GM11168 (cell line): Measurements from ENCODE around the gene SH2D3C.

Experiments used
- in situ Hi-C: fragments of 300-500 bp; cut with MboI; formaldehyde crosslinking; loops from one replicate; pipeline ENCODE4 v1.12.0; 2022; ENCODE audit warnings: low sequenced_read_pairs; ENCODE audit not compliant: unreplicated experiment

SH2D3C gene

DNA sequence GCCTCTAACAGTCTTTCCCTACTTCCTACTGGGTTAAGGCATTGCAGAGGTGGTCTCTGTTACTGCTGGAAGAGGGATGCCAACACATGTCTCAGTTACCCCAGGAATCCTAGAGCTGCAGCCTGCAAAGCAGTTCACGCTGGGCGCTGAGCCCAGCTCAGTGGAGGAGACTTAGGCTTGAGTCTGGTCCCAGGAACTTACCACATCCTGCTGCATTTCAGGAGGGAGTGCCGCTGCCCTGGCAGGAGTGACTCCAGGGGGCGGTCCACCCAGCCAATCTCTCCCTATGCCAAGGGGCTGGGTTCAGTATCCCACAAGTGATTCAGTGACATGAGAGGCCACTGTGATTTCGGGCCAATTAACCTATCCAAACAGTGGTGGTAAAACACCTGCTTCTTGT, 55.0 kb downstream of the SH2D3C start:
- in situ Hi-C loops, result no loop called here

DNA sequence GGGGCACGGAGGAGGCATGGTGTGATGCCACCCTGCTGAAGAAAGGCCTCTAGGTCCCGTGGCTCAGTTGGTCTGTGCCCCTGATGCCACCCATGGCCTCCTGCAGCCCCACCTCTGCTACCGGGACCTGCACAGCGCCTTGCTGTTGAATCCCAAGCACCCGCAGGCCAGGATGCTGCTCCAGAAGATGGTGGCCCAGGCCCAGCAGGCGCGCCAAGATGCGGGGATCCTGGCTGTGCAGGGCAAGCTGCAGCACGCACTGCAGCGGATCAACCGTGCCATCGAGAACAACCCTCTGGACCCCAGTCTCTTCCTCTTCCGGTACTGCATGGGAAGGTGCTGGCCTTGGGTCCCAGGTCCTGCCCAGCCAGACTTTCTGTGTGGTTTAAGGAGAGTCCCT, 55.5 kb downstream of the SH2D3C start:
- in situ Hi-C loops, result no loop called here

DNA sequence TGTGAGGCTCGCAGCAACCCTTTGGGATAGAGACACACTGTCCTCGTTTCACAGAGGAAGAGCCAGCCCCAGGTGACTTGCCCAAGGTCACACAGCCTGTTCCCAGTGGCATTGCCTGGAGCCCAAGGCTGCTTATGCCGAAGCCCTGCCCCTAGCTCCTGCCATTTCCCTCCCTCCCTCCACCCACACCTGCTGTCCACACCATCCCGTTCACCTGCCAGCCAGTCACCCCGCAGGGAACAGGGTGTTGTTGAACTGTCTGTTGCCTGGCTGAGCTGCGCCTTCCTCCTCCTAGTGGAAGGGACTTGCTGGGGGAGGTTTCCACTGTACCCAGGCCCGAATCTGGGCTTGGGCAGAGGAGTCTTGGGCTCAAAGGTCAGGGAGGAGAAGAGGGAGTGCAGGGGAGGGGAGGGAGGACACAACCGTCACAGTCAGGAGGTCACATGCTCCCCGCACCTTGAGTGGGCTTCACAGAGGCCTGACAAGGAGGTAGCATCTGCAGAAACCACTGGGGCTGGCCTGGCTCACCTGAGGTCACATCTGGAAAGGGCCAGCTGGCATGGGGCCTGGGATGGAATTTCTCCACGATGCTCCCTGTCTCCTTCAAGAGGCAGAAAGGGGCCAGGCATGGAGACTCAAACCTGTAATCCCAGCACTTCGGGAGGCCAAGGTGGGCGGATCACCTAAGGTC, 56.3 kb downstream of the SH2D3C start:
- in situ Hi-C loops, result no loop called here

DNA sequence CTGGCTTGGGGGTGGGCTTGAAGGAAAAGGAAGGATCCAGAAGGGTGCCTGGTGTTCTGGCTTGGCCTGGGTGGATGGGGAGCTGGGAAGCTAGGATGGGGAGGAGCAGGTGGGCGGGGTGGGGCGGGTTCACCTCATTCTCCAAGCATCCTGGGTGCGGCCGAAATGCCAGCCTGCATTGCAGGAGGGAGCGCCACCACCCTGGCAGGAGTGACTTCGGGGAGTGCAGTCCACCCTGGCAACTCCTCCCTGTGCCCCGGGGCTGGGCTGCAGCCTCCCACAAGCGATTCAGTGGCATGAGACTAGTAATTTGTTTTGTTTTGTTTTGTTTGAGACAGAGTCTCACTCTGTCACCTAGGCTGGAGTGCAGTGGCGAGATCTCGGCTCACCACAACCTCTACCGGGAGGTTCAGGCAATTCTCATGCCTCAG, 57.1 kb downstream of the SH2D3C start:
- in situ Hi-C loops, result no loop called here

DNA sequence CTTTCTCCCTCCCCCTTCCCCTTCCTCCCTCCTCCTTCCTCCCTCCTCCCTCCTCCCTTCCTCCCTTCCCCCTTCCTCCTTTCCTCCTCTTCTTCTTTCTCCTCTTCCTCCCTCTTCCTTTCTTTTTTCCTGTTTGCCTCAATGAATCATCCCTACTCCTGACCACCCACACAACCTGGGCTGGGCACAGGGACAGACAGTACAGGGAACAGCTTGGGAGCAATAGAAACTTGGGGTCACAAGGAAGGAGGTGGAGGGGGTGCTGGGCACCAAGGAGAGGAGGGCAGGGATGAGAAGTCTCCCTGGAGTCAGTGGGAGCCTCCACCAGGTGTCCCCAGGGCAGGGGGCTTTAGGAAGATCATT, 57.6 kb downstream of the SH2D3C start:
- in situ Hi-C loops, result no loop called here

DNA sequence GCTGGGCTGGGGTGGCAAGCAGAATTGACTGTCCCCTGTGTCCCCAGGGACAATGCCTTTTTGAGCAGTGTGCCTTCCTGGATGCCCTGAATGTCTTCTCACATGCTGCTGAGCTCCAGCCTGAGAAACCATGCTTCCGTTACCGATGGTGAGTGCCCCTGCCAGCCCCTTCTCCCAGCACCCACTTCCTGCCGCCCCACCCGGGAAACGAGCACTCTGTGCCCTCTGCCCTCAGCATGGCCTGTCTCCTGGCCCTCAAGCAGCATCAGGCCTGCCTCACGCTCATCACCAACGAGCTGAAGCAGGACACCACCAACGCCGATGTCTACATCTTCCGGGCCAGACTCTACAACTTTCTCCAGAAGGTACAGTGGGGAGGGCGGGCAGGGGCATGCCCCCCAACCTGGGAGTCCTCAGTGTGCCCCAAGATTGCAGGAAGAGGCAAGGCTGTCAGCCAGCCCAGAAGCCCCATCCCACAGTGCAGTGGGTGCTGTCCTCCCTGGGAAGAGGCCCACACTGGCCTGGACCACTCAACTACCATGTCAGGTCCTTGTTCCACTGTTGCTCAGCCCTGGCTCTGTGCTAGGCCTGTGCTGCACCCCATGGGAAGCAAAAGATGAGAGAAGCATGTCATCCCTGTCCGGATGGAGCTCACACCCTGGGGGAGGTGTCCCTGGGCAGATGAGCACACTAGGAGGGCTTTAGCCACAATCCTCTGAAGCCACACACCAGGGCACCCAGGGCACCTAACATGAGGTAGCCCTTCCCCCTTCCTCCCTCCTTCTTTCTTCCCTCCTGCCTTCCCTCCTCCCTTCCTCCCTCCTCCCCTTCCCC, 58.2 kb downstream of the SH2D3C start:
- in situ Hi-C loops, result no loop called here

DNA sequence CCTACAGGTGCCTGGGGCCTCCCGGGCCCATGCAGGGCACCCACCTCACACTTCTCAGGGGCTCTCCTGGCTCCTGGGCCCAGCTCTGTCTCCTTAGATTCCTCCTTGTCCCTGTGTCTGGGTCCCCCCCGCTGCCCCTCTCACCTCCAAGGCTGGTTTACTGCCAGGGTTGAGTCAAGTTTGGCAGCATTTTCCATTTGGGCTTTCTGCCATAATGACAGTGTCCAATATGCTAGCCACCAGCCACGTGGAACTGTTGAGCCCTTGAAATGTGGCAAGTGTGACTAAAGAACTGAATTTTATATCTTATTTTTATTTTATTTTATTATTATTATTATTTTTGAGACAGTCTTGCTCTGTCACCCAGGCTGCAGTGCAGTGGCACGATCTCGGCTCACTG, 60.7 kb downstream of the SH2D3C start:
- in situ Hi-C loops, result no loop called here

DNA sequence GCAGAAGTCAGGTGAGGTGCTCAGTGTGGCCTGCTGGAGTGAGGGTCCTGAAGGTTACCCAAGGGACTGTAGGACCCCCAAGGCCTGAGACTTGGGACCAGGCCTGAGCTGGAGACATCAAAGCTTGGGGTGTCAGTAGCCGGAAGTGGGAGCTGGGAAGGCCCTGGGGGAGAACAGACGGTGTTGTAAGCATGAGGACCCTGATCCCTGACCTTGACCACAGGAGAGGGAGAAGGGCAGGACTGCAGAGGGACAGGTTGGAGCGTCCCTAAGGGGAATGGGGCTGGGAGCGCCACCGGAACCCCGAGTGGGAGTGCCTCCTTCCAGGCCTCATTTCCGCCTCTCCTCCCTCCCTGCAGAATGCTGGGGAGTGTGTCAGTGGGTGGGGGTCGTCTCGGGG, 62.1 kb downstream of the SH2D3C start:
- in situ Hi-C loops, result no loop called here

DNA sequence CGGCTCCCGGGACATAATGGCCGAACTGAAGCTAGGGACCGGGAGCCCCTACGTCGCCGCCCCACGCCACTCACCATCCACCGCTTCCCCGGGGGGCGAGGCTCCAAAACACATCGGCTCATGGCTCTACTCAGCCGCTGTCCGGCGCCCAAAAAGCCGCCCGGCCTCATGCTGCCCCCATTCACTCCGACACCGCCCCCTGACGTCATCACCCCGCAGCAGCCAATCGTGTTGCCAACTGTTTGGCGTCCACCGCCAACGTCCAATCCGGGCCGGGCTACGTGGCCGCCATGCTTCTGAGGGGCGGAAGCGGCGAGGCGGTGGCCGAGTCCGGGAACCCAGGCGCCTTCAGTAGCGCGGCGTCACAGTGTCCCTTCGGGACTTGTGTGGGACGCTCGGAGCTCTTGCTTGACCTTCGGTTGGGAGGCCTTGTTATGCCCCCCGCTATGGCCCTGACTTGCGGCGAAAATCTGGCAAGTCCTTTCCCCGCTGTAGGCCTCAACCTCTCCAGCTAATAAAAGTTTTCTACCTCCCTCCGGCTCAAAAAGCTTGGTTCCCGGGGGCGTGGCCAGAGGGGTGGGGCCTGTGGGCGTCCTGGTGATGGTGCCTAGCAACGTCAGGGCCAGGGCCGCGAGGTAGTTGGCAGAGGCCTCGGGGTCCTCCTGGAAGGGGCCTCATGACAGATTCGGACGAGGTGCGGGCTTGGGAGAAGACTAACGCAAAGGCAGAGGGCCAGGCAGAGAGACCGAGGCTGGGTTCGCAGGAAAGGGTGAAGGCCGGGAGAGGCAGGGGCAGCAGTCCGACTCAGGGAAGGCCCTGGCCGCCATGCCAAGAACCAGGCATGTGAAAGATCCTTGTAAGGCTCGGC, 62.8 kb downstream of the SH2D3C start, which contains the start of the genes PTRH1 and TTC16:
TSS of gene PTRH1 (minus strand) at position 194 of the 868 bp plus-strand sequence. CDS start at position 170, 24 bp downstream.
TSS of gene TTC16 (plus strand) at position 610 of the 868 bp plus-strand sequence. CDS start at position 677, 67 bp downstream.
- in situ Hi-C loops, result no loop called here

DNA sequence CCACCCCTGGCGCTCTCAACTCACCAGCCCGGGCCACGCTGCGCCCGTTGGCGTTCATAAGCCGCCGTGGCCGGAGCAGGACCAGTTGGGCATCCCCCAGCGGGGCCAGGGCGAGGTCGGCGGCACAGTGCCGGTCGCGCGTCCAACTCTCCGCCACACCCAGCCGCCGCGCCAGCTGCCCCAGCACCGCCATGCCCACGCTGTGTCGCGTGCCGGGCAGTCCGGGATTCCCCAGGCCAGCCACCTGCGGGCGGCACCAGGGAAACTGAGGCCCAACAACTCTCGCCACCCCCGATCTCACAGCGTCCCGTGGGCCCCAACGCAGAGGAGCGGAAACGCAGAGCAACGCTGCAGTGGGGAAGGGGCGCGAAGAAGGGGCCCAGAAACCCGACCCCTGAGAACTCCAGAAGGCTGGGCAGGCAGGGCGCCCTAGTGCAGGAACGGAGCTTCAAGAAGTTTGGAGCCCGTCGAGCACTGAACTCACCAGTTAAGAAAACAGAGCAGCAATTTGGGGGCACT, 63.5 kb downstream of the SH2D3C start:
- in situ Hi-C loops, result no loop called here

DNA sequence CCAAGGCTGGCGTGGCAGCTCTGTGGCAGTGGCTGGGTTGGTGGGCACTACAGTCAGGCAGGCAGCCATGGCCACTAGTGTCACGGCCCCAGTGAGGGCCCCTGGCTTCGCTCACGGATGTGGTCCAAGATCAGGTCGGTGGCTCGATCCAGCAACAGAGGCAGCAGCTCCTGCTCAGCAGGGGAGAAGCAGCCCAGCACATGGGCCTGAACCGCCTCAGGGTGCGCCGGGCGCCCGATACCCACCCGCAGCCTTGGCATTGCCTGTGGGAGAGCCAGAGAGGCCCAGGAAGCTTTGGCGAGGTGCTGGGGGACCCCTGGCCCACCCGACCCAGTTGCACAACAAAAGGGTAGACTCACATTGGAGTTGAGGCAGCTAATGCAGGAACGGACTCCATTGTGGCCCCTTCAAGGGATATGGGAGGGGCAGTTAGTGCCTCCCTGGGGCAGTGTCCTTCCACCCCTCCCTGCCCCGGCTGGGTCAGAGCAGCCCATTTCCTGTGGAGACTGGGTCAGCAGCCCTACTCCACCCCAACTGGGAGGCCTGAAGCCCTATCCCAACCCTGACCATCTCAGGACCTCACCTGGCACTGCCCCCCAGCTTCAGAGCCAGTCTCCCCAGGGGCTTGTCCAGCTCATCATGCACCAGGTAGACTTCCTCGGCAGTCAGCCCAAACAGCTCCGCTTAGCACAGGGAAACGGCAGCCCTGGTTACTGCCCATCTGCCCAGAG, 64.3 kb downstream of the SH2D3C start:
- in situ Hi-C loops, result no loop called here

DNA sequence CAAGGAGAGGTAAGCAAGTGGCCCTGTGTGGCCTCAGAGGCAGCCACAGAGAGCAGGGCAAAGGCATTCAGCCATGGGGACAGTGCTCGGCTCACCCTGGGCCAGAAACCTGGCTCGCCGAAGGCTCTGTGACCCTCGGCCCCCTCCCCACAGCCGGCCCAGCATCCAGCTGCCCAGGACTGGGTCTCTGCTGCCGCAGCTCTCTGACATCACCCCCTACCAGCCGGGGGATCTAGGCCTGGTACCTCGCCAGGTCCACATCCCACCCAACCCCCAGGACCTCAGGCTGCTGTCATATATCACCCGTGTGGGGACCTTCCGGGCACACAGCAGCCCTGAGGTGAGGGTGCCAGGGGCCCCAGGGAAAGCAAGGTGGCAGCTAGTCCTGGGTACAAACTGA, 65.6 kb downstream of the SH2D3C start:
- in situ Hi-C loops, result no loop called here

DNA sequence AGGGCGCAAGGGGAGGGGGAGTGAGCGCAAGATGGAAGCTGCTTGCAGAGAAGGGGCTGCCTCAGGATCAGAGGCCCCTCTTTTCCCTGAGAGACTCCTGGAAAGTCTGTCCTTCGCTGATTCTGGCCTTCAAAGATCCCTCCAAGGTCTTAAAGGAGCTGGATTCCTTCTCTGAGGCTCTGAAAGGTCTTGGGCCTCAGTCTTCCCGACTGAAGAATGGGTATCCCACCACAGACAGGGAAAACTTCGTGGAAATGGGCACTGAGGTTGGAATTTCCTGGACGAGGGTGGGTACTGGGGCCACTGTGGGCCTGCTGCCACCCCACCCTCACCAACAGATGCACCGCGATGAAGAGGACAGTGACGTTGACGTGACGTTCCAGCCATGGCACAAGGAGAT, 66.1 kb downstream of the SH2D3C start:
- in situ Hi-C loops, result no loop called here

DNA sequence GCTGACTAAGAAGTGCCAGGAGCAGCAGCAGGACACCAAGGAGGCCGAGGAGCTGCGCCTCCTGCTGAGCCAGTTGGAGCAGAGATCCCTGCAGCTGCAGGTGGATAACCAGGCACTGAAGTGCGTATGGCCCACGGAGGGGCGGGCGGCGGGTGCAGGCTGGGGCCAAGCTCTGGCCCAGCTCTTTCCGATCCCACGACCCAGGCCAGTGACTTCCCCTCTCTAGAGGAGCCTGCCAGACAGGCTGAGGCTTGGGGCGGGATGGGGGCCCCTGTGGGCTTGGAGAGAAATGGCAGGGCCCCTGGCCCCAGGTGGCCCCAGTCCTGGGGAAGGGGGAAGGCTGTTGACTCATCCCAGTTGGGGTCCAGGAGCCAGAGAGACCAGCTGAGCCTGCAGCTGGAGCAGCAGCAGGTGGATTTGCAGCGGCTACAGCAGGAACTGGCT, 66.6 kb downstream of the SH2D3C start:
- in situ Hi-C loops, result no loop called here

DNA sequence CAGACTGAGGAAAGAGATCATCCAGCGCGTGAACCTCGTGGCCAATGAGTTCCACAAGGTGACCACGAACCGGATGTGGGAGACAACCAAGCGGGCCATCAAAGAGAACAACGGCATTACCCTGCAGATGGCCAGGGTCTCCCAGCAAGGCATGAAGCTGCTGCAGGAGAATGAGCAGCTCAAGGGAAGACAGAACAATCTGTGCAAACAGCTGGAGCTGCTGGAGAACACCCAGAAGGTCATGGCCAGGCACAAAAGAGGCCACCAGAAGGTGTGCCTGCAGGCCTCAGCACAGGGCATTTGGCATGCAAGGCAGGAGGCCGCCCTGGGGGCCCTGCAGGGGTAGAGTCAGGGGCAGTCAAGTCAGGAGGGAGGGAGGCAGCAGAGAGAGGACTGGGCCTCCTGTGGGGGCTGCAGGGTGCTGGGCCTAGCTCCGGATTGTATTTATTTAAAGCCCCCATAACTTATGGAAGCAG, 67.2 kb downstream of the SH2D3C start:
- in situ Hi-C loops, result no loop called here

DNA sequence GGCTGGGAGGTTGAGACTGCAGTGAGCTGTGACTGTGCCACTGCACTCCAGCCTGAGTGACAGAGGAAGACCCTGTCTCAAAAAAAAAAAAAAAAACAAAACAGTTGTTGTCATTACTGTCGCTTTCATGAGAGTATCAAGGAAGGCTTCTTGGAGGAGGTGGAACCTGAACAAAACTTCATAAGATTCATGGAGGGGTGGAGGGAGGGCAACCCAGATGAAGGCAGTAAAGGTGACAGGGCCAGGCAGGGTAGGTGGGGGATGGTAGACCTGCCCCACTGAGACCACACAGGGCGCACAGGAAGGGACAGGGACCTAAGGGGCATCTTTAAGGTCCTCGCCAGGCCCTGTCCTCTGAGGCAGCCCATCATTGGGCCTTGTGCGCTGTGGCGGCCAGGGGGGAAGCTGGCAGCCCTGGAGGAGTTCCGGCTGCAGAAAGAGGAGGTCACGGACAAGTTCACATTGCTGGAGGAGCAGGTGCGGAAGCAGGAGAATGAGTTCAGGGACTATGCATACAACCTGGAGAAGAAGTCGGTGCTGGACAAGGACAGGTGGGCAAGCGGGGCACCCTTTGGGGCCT, 68.2 kb downstream of the SH2D3C start:
- in situ Hi-C loops, result no loop called here

DNA sequence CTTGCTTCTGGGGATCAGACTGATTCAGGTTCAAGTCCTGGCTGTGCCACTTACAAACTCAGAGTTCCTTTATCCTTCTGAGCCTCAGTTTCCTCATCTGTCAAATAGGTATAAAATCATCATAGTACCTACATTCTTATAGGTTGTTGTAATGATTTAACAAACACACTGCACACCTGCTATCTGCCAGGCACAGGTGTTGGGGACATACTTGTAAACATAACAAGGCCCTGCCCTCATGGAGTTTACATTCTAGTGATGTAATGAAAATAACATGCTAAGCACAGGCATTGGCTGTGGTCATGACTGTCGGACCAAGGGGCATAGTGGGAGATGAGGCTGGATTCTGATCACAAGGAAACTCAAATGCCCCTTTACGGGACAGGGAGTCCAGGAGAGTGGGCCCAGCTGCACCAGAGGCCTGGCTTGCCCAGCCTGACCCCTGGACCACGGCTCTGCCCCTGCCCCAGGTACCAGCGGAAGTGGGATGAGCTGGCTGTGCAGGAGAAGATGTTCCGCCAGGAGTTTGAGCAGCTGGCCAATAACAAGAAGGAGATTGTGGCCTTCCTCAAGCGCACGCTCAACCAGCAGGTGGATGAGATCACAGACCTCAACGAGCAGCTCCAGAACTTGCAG, 69.4 kb downstream of the SH2D3C start:
- in situ Hi-C loops, result no loop called here

DNA sequence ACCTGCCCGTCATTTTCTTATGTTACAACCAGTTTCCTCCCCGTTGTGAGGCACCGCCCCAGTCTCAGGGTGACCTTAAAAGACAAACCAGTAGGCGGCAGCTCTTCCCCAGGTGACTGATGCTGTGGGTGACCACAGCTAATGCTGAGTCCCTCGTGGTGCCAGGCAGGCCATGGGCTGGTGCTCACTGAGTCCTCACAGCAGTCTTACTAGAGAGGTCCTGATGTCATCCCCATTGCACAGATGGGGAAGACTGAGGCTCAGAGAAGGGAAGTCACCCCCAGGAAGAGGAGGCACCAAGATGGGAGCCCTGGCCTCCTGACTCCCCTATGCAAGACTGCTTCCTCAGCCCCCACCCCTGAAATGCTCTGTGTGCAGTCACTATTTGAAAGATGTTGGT, 70.7 kb downstream of the SH2D3C start:
- in situ Hi-C loops, result no loop called here

DNA sequence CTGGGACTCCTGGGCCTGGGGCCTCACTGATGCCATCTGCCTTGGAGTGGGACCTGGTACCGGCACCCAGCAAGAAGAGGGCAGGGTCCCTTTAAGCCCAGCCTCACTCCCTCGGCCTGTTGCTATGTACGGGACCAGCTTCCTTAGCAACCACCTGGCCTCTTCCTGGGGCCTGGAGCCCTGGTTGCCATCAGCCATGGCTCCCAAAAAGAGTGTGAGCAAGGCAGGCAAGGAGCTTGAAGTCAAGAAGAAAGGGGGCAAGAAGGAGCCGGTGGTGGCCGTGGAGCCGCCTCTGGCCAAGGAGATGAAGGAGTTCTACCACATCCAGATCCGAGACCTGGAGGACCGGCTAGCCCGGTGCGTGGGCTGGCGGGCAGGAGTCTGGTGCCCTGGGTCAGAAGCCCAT, 71.6 kb downstream of the SH2D3C start, which contains the start of gene CFAP157:
TSS of gene CFAP157 (plus strand) at position 153 of the 406 bp plus-strand sequence. CDS start at position 197, 44 bp downstream.
- in situ Hi-C loops, result no loop called here
